Measurements from ENCODE around the gene DNAJC30. TPM values are rescaled to one million over a fixed set of nuclear protein-coding genes. Genes with fewer than 3 reads are reported as not detected.

The DNAJC30 gene
- total RNA-seq, 1 donor from 2014 or later, result 9.5 TPM

DNA sequence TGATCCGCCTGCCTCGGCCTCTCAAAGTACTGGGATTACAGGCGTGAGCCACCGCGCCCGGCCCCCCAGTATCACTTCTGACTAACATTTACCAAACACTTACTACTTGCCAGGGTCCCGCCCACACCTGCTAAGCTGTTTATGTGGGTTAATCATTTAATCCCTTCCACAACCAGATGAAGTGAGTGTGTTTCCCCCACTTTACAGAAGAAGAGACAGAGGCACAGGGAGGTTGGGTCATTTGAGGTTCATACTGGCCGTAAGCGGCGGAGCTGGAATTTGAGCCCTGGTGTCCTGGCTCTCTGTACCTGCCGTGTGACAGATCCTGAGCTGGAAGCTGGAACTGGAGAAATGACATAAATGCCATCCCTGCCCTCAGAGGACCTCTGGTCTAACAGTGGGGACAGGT lies 30.7 kb downstream of the DNAJC30 start:
- Mint-ChIP-seq H3K9me3 (ENCODE audit: low read depth) (no peaks in the 10 kb centered on the region), H3K36me3 (ENCODE audit: low read depth) (peaks cover 1% of the 10 kb centered on the region), H3K27me3 (ENCODE audit: low read depth) (peaks cover 40% of the 10 kb centered on the region), H3K4me3 (ENCODE audit: unreplicated experiment) (no peak overlapping the region), H3K4me1 (ENCODE audit: low read depth) (peaks cover 5% of the 10 kb centered on the region), H3K27ac (ENCODE audit: unreplicated experiment) (no peak overlapping the region)
- TF ChIP-seq CTCF (IDR thresholded peaks at IDR 0.05), result no peak
- no peak for DNase-seq (ENCODE audit: low spot score)

DNA sequence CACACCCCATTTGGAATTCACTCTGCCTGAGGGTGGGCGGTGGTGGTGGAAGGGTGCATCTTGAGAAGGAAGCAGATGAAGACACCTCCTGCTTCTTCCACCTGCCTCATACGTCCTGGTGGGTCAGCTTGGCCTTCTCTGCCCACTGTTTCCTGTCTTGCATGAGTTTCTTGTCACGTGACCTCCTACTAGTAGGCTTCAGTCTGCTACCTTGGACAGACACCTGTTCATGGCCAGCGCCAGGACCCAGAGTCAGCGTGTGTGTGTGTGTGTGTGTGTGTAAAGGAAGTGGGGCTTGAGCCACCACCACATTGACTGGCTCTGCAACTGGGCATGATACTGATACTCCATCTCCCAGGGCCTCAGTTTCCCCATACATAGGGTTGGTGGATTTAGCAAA lies 32.7 kb downstream of the DNAJC30 start:
- peaks cover 54% of the 10 kb centered on the region for H3K27me3 Mint-ChIP-seq (ENCODE audit: low read depth)
- H3K9me3 Mint-ChIP-seq (ENCODE audit: low read depth), result no peaks in the 10 kb centered on the region
- H3K4me1 Mint-ChIP-seq (ENCODE audit: low read depth), result peaks cover 5% of the 10 kb centered on the region
- peaks cover 1% of the 10 kb centered on the region for H3K36me3 Mint-ChIP-seq (ENCODE audit: low read depth)
- no peak overlapping the region for H3K27ac Mint-ChIP-seq (ENCODE audit: unreplicated experiment)
- H3K4me3 Mint-ChIP-seq (ENCODE audit: unreplicated experiment), result no peak overlapping the region
- TF ChIP-seq CTCF (IDR thresholded peaks at IDR 0.05), result no peak
- DNase-seq (ENCODE audit: low spot score), result no peak

DNA sequence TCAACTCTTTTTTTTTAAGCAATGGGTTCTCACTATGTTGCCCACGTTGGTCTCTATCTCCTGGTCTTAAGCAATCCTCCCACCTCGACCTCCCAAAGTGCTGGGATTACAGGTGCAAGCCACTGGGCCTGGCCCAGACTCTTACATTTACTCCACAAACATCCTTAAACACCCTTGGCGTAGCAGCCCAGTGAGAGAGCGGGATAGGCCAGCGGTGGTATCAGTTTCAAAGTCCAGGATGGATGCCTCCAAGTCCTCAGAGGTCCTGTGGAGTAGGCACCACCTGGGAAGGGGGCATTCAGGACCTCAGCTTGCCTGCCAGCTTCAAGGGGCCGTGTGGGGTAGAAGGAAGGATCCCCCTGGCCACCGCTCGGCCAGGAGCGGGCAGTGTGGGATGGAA lies 33.7 kb downstream of the DNAJC30 start:
- no peaks in the 10 kb centered on the region for H3K36me3 Mint-ChIP-seq (ENCODE audit: low read depth)
- DNase-seq (ENCODE audit: low spot score), result no peak
- no peak overlapping the region for H3K4me3 Mint-ChIP-seq (ENCODE audit: unreplicated experiment)
- H3K4me1 Mint-ChIP-seq (ENCODE audit: low read depth), result peaks cover 5% of the 10 kb centered on the region
- peaks cover 56% of the 10 kb centered on the region for H3K27me3 Mint-ChIP-seq (ENCODE audit: low read depth)
- H3K9me3 Mint-ChIP-seq (ENCODE audit: low read depth), result no peaks in the 10 kb centered on the region
- H3K27ac Mint-ChIP-seq (ENCODE audit: unreplicated experiment), result no peak overlapping the region
- TF ChIP-seq CTCF (IDR thresholded peaks at IDR 0.05), result no peak

GRCh38 chr7:73648593-73649332 lies 34.5 kb downstream of the DNAJC30 start:
- Mint-ChIP-seq H3K27ac (ENCODE audit: unreplicated experiment) (no peak overlapping the region), H3K4me1 (ENCODE audit: low read depth) (peaks cover 5% of the 10 kb centered on the region), H3K4me3 (ENCODE audit: unreplicated experiment) (peak overlapping the region; percentile 49), H3K36me3 (ENCODE audit: low read depth) (peaks cover 2% of the 10 kb centered on the region), H3K27me3 (ENCODE audit: low read depth) (peaks cover 60% of the 10 kb centered on the region), H3K9me3 (ENCODE audit: low read depth) (no peaks in the 10 kb centered on the region)
- no peak for TF ChIP-seq CTCF (IDR thresholded peaks at IDR 0.05)
- DNase-seq (ENCODE audit: low spot score), result no peak

GRCh38 chr7:73647725-73648592 lies 35.3 kb downstream of the DNAJC30 start:
- peaks cover 2% of the 10 kb centered on the region for H3K36me3 Mint-ChIP-seq (ENCODE audit: low read depth)
- TF ChIP-seq CTCF (IDR thresholded peaks at IDR 0.05), result peak; percentile 49

More at GRCh38 chr7:73647725-73648592, 35.3 kb downstream of the DNAJC30 start:
- no peak for DNase-seq (ENCODE audit: low spot score)
- H3K4me3 Mint-ChIP-seq (ENCODE audit: unreplicated experiment), result peak overlapping the region; percentile 49
- peaks cover 57% of the 10 kb centered on the region for H3K27me3 Mint-ChIP-seq (ENCODE audit: low read depth)
- H3K27ac Mint-ChIP-seq (ENCODE audit: unreplicated experiment), result no peak overlapping the region
- no peaks in the 10 kb centered on the region for H3K9me3 Mint-ChIP-seq (ENCODE audit: low read depth)
- H3K4me1 Mint-ChIP-seq (ENCODE audit: low read depth), result peaks cover 5% of the 10 kb centered on the region
